K562 (cell line): ENCODE results near the gene L3MBTL3. TPM values are rescaled to one million over a fixed set of nuclear protein-coding genes. Genes with fewer than 3 reads are reported as not detected.

Experiments
- ATAC-seq: fragments of 200-7000 bp; cut with Tn5 transposase; 3 replicates; pipeline ENCODE4 v1.9.1; 2020; ENCODE audit warnings: moderate library complexity
- BruUV-seq: library from RNA; stranded (reverse); fragments of 400-500 nt; replicated peaks from 2 replicates; lab custom pipeline; 2021; lab: Mats Ljungman, UMichigan
- CTCF ChIA-PET: fragments of 300-600 bp; formaldehyde crosslinking; extraction: SDS; loops from one replicate; lab custom pipeline; 2021; ENCODE audit warnings: low intra/inter-chr PET ratio; lab: Yijun Ruan, JAX
- POLR2A ChIA-PET: fragments of 300-600, 350-650 bp; sonication (Branson Sonifier 250); formaldehyde crosslinking; extraction: SDS; loops from one replicate; lab custom pipeline; 2021; ENCODE audit warnings: antibody characterized with exemption, inconsistent platforms; lab: Yijun Ruan, JAX
- DNase-seq, 4 experiments: peaks; one replicate each; pipeline versions ENCODE4 v3.0.0 to v3.0.0-alpha.2; 2011 to 2018; ENCODE audit warnings: low spot score in 3 of 4, mixed read lengths in 3 of 4; ENCODE audit errors: extremely low read depth in 1 of 4
- FAIRE-seq: peaks from 2 replicates; lab custom pipeline; 2011; peaks lifted over from hg19 to GRCh38; lab: Jason Lieb, UNC
- H2AFZ ChIP-seq: 2 replicates; pipeline ENCODE4 v1.6.0; 2011; ENCODE audit warnings: low read depth, low read length, control low read depth, inconsistent platforms
- H3K27ac ChIP-seq: fragments of 200-600 bp; 3 replicates; pipeline ENCODE4 v1.8.0; 2011; ENCODE audit warnings: low read depth, mild to moderate bottlenecking, control low read depth, inconsistent platforms, low read length, moderate library complexity, mixed read lengths; ENCODE audit errors: extremely low read depth
- H3K27me3 ChIP-seq, 2 experiments: fragments of 300-600 bp in 1 of 2; 2 replicates in 1 of 2; 3 replicates in 1 of 2; pipeline versions ENCODE4 v1.6.0 to v1.8.0; 2011; ENCODE audit warnings: inconsistent platforms in 2 of 2, low read length in 2 of 2, mild to moderate bottlenecking in 1 of 2, mixed read lengths in 1 of 2, moderate library complexity in 1 of 2; ENCODE audit not compliant: control insufficient read depth in 2 of 2, insufficient read depth in 2 of 2
- H3K36me3 ChIP-seq: fragments of 300-600 bp; 3 replicates; pipeline ENCODE4 v1.8.0; 2011; ENCODE audit warnings: mild to moderate bottlenecking, low read length, inconsistent platforms; ENCODE audit not compliant: control insufficient read depth, insufficient read depth
- H3K4me1 ChIP-seq, 2 experiments: fragments of 200-600 bp in 1 of 2; replicated peaks in 1 of 2; 2 replicates in 1 of 2; 3 replicates in 1 of 2; pipeline versions ENCODE4 v1.5.1 to v1.8.0; 2011; ENCODE audit warnings: inconsistent platforms in 2 of 2, low read length in 2 of 2, mild to moderate bottlenecking in 1 of 2, mixed read lengths in 1 of 2, moderate library complexity in 1 of 2; ENCODE audit not compliant: control insufficient read depth in 2 of 2, insufficient read depth in 2 of 2
- H3K4me2 ChIP-seq: 2 replicates; pipeline ENCODE4 v1.6.1; 2011; ENCODE audit warnings: low read length, control low read depth, inconsistent platforms, mixed read lengths; ENCODE audit not compliant: insufficient read depth
- H3K4me3 ChIP-seq: fragments of 200-600 bp; sonication (generic), shearing (Covaris generic); 2 replicates; pipeline ENCODE4 v1.5.1; 2016; ENCODE audit warnings: control low read depth, inconsistent platforms
- H3K79me2 ChIP-seq: fragments of 200-600 bp; 3 replicates; pipeline ENCODE4 v1.8.0; 2011; ENCODE audit warnings: low read length, inconsistent platforms; ENCODE audit not compliant: control insufficient read depth, insufficient read depth
- H3K9ac ChIP-seq, 2 experiments: 2 replicates each; pipeline versions ENCODE4 v1.6.0 to v1.6.1; 2011; ENCODE audit warnings: low read depth in 2 of 2, low read length in 2 of 2, control low read depth in 1 of 2, inconsistent platforms in 1 of 2, mild to moderate bottlenecking in 1 of 2, mixed read lengths in 1 of 2; ENCODE audit not compliant: insufficient read depth in 1 of 2
- H3K9me1 ChIP-seq: one replicate; pipeline ENCODE4 v1.6.0; 2011; ENCODE audit warnings: inconsistent platforms, mild to moderate bottlenecking, low read length, moderate library complexity; ENCODE audit not compliant: control insufficient read depth, insufficient read depth
- H3K9me3 ChIP-seq: replicated peaks from 2 replicates; pipeline ENCODE4 v1.5.1; 2011; ENCODE audit warnings: low read depth, low read length, inconsistent platforms; ENCODE audit not compliant: control insufficient read depth, insufficient read depth
- H4K20me1 ChIP-seq: replicated peaks from 2 replicates; pipeline ENCODE4 v1.6.1; 2011; ENCODE audit warnings: low read length, inconsistent platforms, mixed read lengths; ENCODE audit not compliant: control insufficient read depth, insufficient read depth
- ARID1B ChIP-seq: fragments of 450-650 bp; IDR thresholded peaks from 2 replicates; pipeline ENCODE4 v1.6.1; 2016; ENCODE audit warnings: antibody characterized with exemption, mild to moderate bottlenecking, inconsistent platforms
- ATF7 ChIP-seq: fragments of 450-650 bp; IDR thresholded peaks from 2 replicates; pipeline ENCODE4 v1.7.1; 2014; ENCODE audit warnings: mild to moderate bottlenecking, moderate library complexity
- CBFA2T2 ChIP-seq: fragments of 450-650 bp; conservative IDR thresholded peaks from 2 replicates; pipeline ENCODE4 v1.6.1; 2017; ENCODE audit warnings: mild to moderate bottlenecking
- CHAMP1 ChIP-seq: fragments of 450-650 bp; IDR thresholded peaks from 2 replicates; pipeline ENCODE4 v1.6.1; 2016; ENCODE audit warnings: mild to moderate bottlenecking
- HDAC2 ChIP-seq: fragments of 450-650 bp; IDR thresholded peaks from 2 replicates; pipeline ENCODE4 v1.6.1; 2016; ENCODE audit warnings: mild to moderate bottlenecking
- NCOA1 ChIP-seq: fragments of 450-650 bp; IDR thresholded peaks from 2 replicates; pipeline ENCODE4 v1.6.1; 2016; ENCODE audit warnings: low read depth
- POLR2A ChIP-seq: fragments of 450-650 bp; conservative IDR thresholded peaks from 2 replicates; pipeline ENCODE4 v1.6.1; 2016
- SAP30 ChIP-seq: fragments of 200-600 bp; sonication (generic); IDR thresholded peaks from 2 replicates; pipeline ENCODE4 v1.6.1; 2012; ENCODE audit warnings: borderline replicate concordance, low read depth, mild to moderate bottlenecking, moderate library complexity, low read length, control low read depth, inconsistent platforms; ENCODE audit not compliant: insufficient read depth, poor library complexity, severe bottlenecking
- SMARCC2 ChIP-seq: fragments of 450-650 bp; IDR thresholded peaks from 2 replicates; pipeline ENCODE4 v1.6.1; 2017; ENCODE audit warnings: antibody characterized with exemption, moderate library complexity, mild to moderate bottlenecking, low read depth
- TFE3 ChIP-seq: fragments of 450-650 bp; formaldehyde crosslinking; IDR thresholded peaks from 2 replicates; pipeline ENCODE4 v1.4.0; 2020; ENCODE audit warnings: mild to moderate bottlenecking, mixed read lengths
- TRIM24 ChIP-seq, 2 experiments: fragments of 450-650 bp; IDR thresholded peaks; 2 replicates each; pipeline ENCODE4 v1.6.1; 2016
- USF1 ChIP-seq: sonication (generic); formaldehyde crosslinking; IDR thresholded peaks from 2 replicates; pipeline ENCODE4 v1.9.0; 2022; ENCODE audit warnings: mild to moderate bottlenecking, missing genetic modification reagents
- ZNF197 ChIP-seq: fragments of 200-800 bp; sonication (Bioruptor generic); IDR thresholded peaks from 2 replicates; pipeline ENCODE4 v1.6.1; 2016; ENCODE audit warnings: low read depth, missing genetic modification characterization, missing compliant biosample characterization
- ZNF77 ChIP-seq: fragments of 250-450 bp; sonication (Bioruptor Pico); IDR thresholded peaks from 2 replicates; pipeline ENCODE4 v1.5.0; 2020
- ZNF830 ChIP-seq: fragments of 250-450 bp; sonication (Bioruptor Pico); IDR thresholded peaks from 2 replicates; pipeline ENCODE4 v1.5.0; 2021; ENCODE audit warnings: mild to moderate bottlenecking
- ZSCAN32 ChIP-seq: fragments of 450-650 bp; formaldehyde crosslinking; IDR thresholded peaks from 2 replicates; pipeline ENCODE4 v1.4.0; 2020; ENCODE audit warnings: mild to moderate bottlenecking, moderate library complexity
- ZZZ3 ChIP-seq: fragments of 450-650 bp; IDR thresholded peaks from 2 replicates; pipeline ENCODE4 v1.6.1; 2016; ENCODE audit warnings: antibody characterized with exemption, mild to moderate bottlenecking, moderate library complexity
- WGBS: fragments of 100-300 bp; shearing (Covaris generic); methylation state at CpG from one replicate; pipeline ENCODE4 v1.1.6; 2016; ENCODE audit warnings: low coverage, mixed read lengths; ENCODE audit not compliant: insufficient coverage; ENCODE audit errors: missing lambda C conversion rate; 5-methylcytosine and 5-hydroxymethylcytosine counted together
- in situ Hi-C: fragments of 300-500 bp; cut with MboI; formaldehyde crosslinking; loops from 4 replicates; pipeline ENCODE4 v1.15.0; 2018; ENCODE audit warnings: inconsistent platforms, mixed read lengths
- intact Hi-C: fragments of 100-400 bp; cut with micrococcal nuclease; formaldehyde crosslinking; loops from 2 replicates; pipeline ENCODE4 v1.14.2; 2022
- polyA plus RNA-seq, 8 experiments: library from polyadenylated mRNA; depleted of rRNA in 4 of 8; stranded (reverse) in 5 of 8; unstranded in 3 of 8; fragments of >200 nt; fragmentation: Nextera tagmentation in 2 of 8; fragmentation: Illumina TruSeq in 1 of 8; extraction: Ambion mirVana in 2 of 8; extraction: Trizol in 1 of 8; gene quantifications; 2 replicates each; pipeline versions ENCODE4 v1.2.1 to v1.2.3, GENCODE V29; 2011 to 2014; ENCODE audit warnings: inconsistent platforms in 1 of 8, missing spikeins in 1 of 8
- total RNA-seq, 7 experiments: library from RNA; depleted of rRNA in 6 of 7; stranded (reverse); fragments of >200 nt in 6 of 7; fragmentation: Illumina TruSeq in 2 of 7; extraction: Trizol in 2 of 7; gene quantifications; 2 replicates each; pipeline versions ENCODE4 v1.2.1 to v1.2.3, GENCODE V29; 2011 to 2021; ENCODE audit warnings: low replicate concordance in 1 of 7

The L3MBTL3 gene
- total and polyA plus RNA-seq, 9 of the 15 experiments (the other 6 are each of a cell fraction or from before 2014, with no cell fraction given), result 0.83 to 6.9 (median 5.4) TPM

GRCh38 chr6:129989396-129989795 lies 29.0 kb upstream of the L3MBTL3 start:
- H3K79me2 ChIP-seq, result no peaks in the 10 kb centered on the region
- H3K9me1 ChIP-seq, result no peaks in the 10 kb centered on the region
- POLR2A ChIA-PET, result no interaction called here
- no peak for ATAC-seq
- TF ChIP-seq NCOA1 (no peak), SMARCC2 (no peak), ZSCAN32 (CRISPR knock-in tag) (no peak), CHAMP1 (no peak), ZNF77 (CRISPR knock-in tag) (no peak), POLR2A (no peak), ATF7 (no peak), HDAC2 (no peak), ZZZ3 (no peak), TFE3 (CRISPR knock-in tag) (no peak), ARID1B (no peak), USF1 (CRISPR knock-in tag) (no peak), CBFA2T2 (no peak), ZNF197 (CRISPR knock-in tag) (no peak), TRIM24 (IDR thresholded peaks at IDR 0.05) (no peak), SAP30 (no peak), ZNF830 (no peak)
- TF ChIP-seq, all 486 proteins: peak for 0
- H3K4me2 ChIP-seq, result no peak overlapping the region
- DNase-seq (no peak), FAIRE-seq (no peak)
- no peak overlapping the region for H3K4me3 ChIP-seq
- in situ Hi-C loops (no loop called here), intact Hi-C loops (no loop called here)
- no peaks in the 10 kb centered on the region for H3K36me3 ChIP-seq
- no TSS peak for BruUV-seq
- no peaks in the 10 kb centered on the region for H3K4me1 ChIP-seq
- no peaks in the 10 kb centered on the region for H3K9me3 ChIP-seq
- 0% methylated on average over 1 of the region's 1 CpG for WGBS
- H3K27me3 ChIP-seq, result peaks cover 0 to 4% of the 10 kb centered on the region in 2 experiments; a peak in 1 of 5 replicates
- H3K9ac ChIP-seq, result no peak overlapping the region
- no peaks in the 10 kb centered on the region for H4K20me1 ChIP-seq
- no peak overlapping the region for H2AFZ ChIP-seq
- CTCF ChIA-PET, result no interaction called here
- H3K27ac ChIP-seq, result no peak overlapping the region
